ENCODE results near the gene ADM5. TPM values are rescaled to one million over a fixed set of nuclear protein-coding genes. Genes with fewer than 3 reads are reported as not detected.

The ADM5 gene
- total RNA-seq: 10.4 to 10.5 TPM (median 10.4 TPM) in 3 replicates

DNA sequence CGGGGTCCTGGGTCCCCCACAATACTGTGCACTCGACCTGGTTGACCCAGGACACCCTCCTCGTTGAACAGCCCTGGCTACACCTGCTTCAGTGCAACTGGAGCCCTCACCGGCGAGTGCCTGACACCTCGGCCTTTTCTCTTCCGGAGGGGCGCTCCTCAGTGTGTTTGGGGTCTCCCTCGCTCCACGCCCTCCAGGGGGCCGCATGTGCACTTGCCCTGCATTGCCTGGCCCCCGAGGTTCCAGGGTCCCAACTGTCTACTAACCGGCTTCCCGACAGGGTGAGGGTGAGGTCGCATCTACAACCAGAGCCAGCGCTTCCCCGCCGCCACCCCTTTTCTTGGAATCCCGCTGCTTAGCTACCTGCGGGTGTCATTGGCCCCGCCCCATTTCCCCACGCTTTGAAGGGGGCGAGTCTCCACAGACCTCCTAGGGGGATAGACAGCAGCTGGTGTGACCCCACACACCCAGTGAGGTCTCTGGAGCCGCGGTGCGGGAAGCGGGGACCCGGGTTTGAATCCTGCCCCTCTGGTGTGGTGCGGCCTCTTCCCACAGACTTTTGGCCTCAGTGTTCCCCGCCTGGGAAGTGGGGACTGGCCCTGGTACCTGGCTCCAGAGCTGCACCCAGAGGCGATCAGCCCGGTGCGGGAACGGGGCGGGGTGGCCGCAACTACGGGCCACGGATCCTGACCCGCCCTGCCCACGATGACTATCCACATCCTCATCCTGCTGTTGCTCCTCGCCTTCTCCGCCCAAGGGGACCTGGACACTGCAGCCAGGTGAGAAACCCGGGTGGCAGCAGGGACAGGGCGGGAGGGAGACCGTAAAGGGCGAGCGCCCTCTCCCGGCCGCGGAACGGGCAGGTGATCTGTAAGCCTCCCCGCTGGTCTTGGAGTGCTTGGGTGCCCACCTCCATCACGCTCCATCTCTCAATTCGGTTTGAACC, at the start of gene ADM5:
Gene ADM5, plus strand, starts transcription at position 462 of the 946 bp plus-strand sequence. Its CDS starts 244 bp downstream, at position 706.
- Mint-ChIP-seq H3K4me3 (peak within 1 kb of the TSS; percentile 77), H3K27ac (peak within 1 kb of the TSS; percentile 91), H3K36me3 (peaks cover 16% of the 10 kb centered on the region), H3K4me1 (peaks cover 22% of the 10 kb centered on the region), H3K9me3 (no peaks in the 10 kb centered on the region), H3K27me3 (ENCODE audit: low read depth) (peaks cover 6% of the 10 kb centered on the region)
- DNase-seq (ENCODE audit: low spot score in 2 of 2, unreplicated experiment in 2 of 2): peak in 1 of 2 experiments; percentile 63
- TF ChIP-seq CTCF (IDR thresholded peaks at IDR 0.05; ENCODE audit: unreplicated experiment): peak; percentile 34

- H3K4me3 Mint-ChIP-seq: peak within 1 kb of the TSS; percentile 97
- no peaks in the 10 kb centered on the region for H3K9me3 Mint-ChIP-seq
- peak; percentile 99 for DNase-seq (ENCODE audit: low spot score in 2 of 2, unreplicated experiment in 2 of 2)
- TF ChIP-seq CTCF (IDR thresholded peaks at IDR 0.05; ENCODE audit: unreplicated experiment): no peak
- peaks cover 65% of the 10 kb centered on the region for H3K4me1 Mint-ChIP-seq
- H3K27ac Mint-ChIP-seq: peak within 1 kb of the TSS; percentile 100
- no peaks in the 10 kb centered on the region for H3K27me3 Mint-ChIP-seq (ENCODE audit: low read depth)
- H3K36me3 Mint-ChIP-seq: no peaks in the 10 kb centered on the region
Observed at GRCh38 chr19:49640113-49640898, 49.1 kb upstream of the ADM5 start, which contains the start of gene RRAS. TSS of gene RRAS (minus strand) at chr19:49640143. CDS start at chr19:49640098, 45 bp downstream.

GRCh38 chr19:49641688-49642491, 47.5 kb upstream of the ADM5 start, which contains the start of gene SCAF1:
TSS of gene SCAF1 (plus strand) at chr19:49642209. CDS start at chr19:49645027, 2,818 bp downstream.
- no peak for TF ChIP-seq CTCF (IDR thresholded peaks at IDR 0.05; ENCODE audit: unreplicated experiment)
- H3K27ac Mint-ChIP-seq: peak within 1 kb of the TSS; percentile 100
- DNase-seq (ENCODE audit: low spot score in 2 of 2, unreplicated experiment in 2 of 2): peak; percentile 98
- peak within 1 kb of the TSS; percentile 97 for H3K4me3 Mint-ChIP-seq
- H3K9me3 Mint-ChIP-seq: no peaks in the 10 kb centered on the region
- no peaks in the 10 kb centered on the region for H3K27me3 Mint-ChIP-seq (ENCODE audit: low read depth)
- peaks cover 54% of the 10 kb centered on the region for H3K4me1 Mint-ChIP-seq
- H3K36me3 Mint-ChIP-seq: peaks cover 3% of the 10 kb centered on the region

- Mint-ChIP-seq H3K4me3 (peak overlapping the region; percentile 97), H3K9me3 (no peaks in the 10 kb centered on the region), H3K27ac (peak overlapping the region; percentile 99), H3K36me3 (peaks cover 9% of the 10 kb centered on the region), H3K27me3 (ENCODE audit: low read depth) (no peaks in the 10 kb centered on the region), H3K4me1 (peaks cover 52% of the 10 kb centered on the region)
- TF ChIP-seq CTCF (IDR thresholded peaks at IDR 0.05; ENCODE audit: unreplicated experiment): no peak
- no peak for DNase-seq (ENCODE audit: low spot score in 2 of 2, unreplicated experiment in 2 of 2)
Observed at GRCh38 chr19:49642492-49643035, 46.8 kb upstream of the ADM5 start.
